Panc1 (cell line): ENCODE measurements around the gene ALK.

ENCODE experiments used
- SIN3A ChIP-seq: IDR thresholded peaks from 2 replicates; pipeline ENCODE4 v1.6.1; 2012; ENCODE audit warnings: low read depth, mild to moderate bottlenecking, low read length, moderate library complexity, borderline replicate concordance; ENCODE audit not compliant: insufficient read depth
- TF ChIP-seq, protein P1 (sequence below): fragments of 450-650 bp; IDR thresholded peaks from 2 replicates; pipeline ENCODE4 v1.5.1; 2017; ENCODE audit warnings: mild to moderate bottlenecking

DNA sequence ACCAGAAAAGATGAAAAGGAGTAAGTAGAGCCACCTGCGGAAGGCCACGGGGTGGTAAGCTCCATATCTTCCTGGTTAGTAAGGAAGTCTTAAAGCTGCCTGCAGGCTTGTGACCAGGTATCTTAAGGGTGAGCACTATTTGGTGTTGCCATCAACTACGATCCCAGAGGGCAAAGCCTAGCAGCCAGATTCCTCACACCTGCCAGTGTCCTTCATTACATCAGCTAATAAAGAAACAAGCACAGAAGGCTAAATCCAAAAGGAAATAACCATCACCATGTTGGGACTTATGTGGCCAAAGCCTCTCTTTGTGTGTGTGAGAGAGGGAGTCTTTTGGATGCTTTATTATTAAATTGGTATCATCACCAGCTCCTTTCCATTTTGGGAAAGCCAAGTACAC lies 123.5 kb downstream of the ALK start:
- TF ChIP-seq, protein P1, sequence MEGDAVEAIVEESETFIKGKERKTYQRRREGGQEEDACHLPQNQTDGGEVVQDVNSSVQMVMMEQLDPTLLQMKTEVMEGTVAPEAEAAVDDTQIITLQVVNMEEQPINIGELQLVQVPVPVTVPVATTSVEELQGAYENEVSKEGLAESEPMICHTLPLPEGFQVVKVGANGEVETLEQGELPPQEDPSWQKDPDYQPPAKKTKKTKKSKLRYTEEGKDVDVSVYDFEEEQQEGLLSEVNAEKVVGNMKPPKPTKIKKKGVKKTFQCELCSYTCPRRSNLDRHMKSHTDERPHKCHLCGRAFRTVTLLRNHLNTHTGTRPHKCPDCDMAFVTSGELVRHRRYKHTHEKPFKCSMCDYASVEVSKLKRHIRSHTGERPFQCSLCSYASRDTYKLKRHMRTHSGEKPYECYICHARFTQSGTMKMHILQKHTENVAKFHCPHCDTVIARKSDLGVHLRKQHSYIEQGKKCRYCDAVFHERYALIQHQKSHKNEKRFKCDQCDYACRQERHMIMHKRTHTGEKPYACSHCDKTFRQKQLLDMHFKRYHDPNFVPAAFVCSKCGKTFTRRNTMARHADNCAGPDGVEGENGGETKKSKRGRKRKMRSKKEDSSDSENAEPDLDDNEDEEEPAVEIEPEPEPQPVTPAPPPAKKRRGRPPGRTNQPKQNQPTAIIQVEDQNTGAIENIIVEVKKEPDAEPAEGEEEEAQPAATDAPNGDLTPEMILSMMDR = no peak
- no peak for TF ChIP-seq SIN3A
